Panc1 (cell line): ENCODE measurements around the gene CABCOCO1. TPM values are rescaled to one million over a fixed set of nuclear protein-coding genes. Genes with fewer than 3 reads are reported as not detected.

Experiments
- ATAC-seq: fragments of 200-7000 bp; cut with Tn5 transposase; 2 replicates; pipeline ENCODE4 v1.9.1; 2020; ENCODE audit warnings: mild to moderate bottlenecking, moderate library complexity
- BruUV-seq: library from RNA; stranded (reverse); fragments of 400-500 nt; replicated peaks from 2 replicates; lab custom pipeline; 2021; lab: Mats Ljungman, UMichigan
- CTCF ChIA-PET: fragments of 300-600 bp; sonication (Branson Sonifier 250); formaldehyde crosslinking; loops from one replicate; lab custom pipeline; 2022; ENCODE audit warnings: antibody characterized with exemption; lab: Charles Lee
- POLR2A ChIA-PET: fragments of 300-600 bp; sonication (Branson Sonifier 250); formaldehyde crosslinking; loops from one replicate; lab custom pipeline; 2022; ENCODE audit warnings: antibody characterized with exemption; lab: Charles Lee
- DNase-seq: peaks from one replicate; pipeline ENCODE4 v3.0.0-alpha.2; 2010; ENCODE audit warnings: low read depth, low spot score
- H3K27ac ChIP-seq: 2 replicates; pipeline ENCODE4 v1.5.1; 2011; ENCODE audit warnings: mild to moderate bottlenecking, low read length, inconsistent platforms
- H3K27me3 ChIP-seq: fragments of 200-500 bp; sonication (Bioruptor generic); 2 replicates; pipeline ENCODE4 v1.6.0; 2014; ENCODE audit warnings: low read length, inconsistent platforms; ENCODE audit not compliant: control insufficient read depth, insufficient read depth
- H3K36me3 ChIP-seq: fragments of 200-500 bp; sonication (Bioruptor generic); 2 replicates; pipeline ENCODE4 v1.5.1; 2014; ENCODE audit warnings: inconsistent platforms, mild to moderate bottlenecking, low read length, moderate library complexity; ENCODE audit not compliant: control insufficient read depth, insufficient read depth
- H3K4me1 ChIP-seq: 2 replicates; pipeline ENCODE4 v1.5.1; 2011; ENCODE audit warnings: inconsistent platforms, mild to moderate bottlenecking, low read length, moderate library complexity; ENCODE audit not compliant: control insufficient read depth, insufficient read depth
- H3K4me3 ChIP-seq, 2 experiments: 2 replicates each; pipeline ENCODE4 v1.5.1; 2011 to 2012; ENCODE audit warnings: low read depth in 2 of 2, low read length in 2 of 2, mild to moderate bottlenecking in 2 of 2, inconsistent platforms in 1 of 2, moderate library complexity in 1 of 2
- H3K9me3 ChIP-seq: fragments of 200-500 bp; sonication (Bioruptor generic); 2 replicates; pipeline ENCODE4 v1.5.1; 2014; ENCODE audit warnings: low read depth, mild to moderate bottlenecking, inconsistent platforms, low read length, moderate library complexity; ENCODE audit not compliant: control insufficient read depth, insufficient read depth
- POLR2AphosphoS5 ChIP-seq: IDR thresholded peaks from 2 replicates; pipeline ENCODE4 v1.6.1; 2012; ENCODE audit warnings: mild to moderate bottlenecking, low read depth, low read length, moderate library complexity
- SIN3A ChIP-seq: IDR thresholded peaks from 2 replicates; pipeline ENCODE4 v1.6.1; 2012; ENCODE audit warnings: low read depth, mild to moderate bottlenecking, low read length, moderate library complexity, borderline replicate concordance; ENCODE audit not compliant: insufficient read depth
- TCF7L2 ChIP-seq: IDR thresholded peaks from 2 replicates; pipeline ENCODE4 v1.6.1; 2011; ENCODE audit warnings: mild to moderate bottlenecking, low read depth, low read length, inconsistent platforms
- in situ Hi-C: cut with HindIII; loops from 2 replicates; pipeline ENCODE4 v1.10.0; 2016; ENCODE audit warnings: low sequenced_read_pairs, low pct_unique_long_range_greater_than_20kb
- intact Hi-C: fragments of 100-400 bp; cut with micrococcal nuclease; formaldehyde crosslinking; loops from one replicate; pipeline ENCODE4 v1.10.0; 2022; ENCODE audit not compliant: unreplicated experiment
- total RNA-seq: library from RNA; stranded (reverse); gene quantifications from one replicate; pipeline ENCODE4 v1.2.1, GENCODE V29; 2021; ENCODE audit not compliant: unreplicated experiment
- TF ChIP-seq, protein P1 (sequence below), 2 experiments: IDR thresholded peaks; 2 replicates each; pipeline ENCODE4 v1.6.1; 2011 to 2012; ENCODE audit warnings: low read depth in 2 of 2, control low read depth in 1 of 2, low read length in 1 of 2, mild to moderate bottlenecking in 1 of 2, moderate library complexity in 1 of 2; ENCODE audit not compliant: insufficient read depth in 1 of 2
- TF ChIP-seq, protein P2 (sequence below): fragments of 450-650 bp; IDR thresholded peaks from 2 replicates; pipeline ENCODE4 v1.5.1; 2017; ENCODE audit warnings: mild to moderate bottlenecking

The CABCOCO1 gene
- total RNA-seq, 1 experiment from 2014 or later: 4.0 TPM

DNA sequence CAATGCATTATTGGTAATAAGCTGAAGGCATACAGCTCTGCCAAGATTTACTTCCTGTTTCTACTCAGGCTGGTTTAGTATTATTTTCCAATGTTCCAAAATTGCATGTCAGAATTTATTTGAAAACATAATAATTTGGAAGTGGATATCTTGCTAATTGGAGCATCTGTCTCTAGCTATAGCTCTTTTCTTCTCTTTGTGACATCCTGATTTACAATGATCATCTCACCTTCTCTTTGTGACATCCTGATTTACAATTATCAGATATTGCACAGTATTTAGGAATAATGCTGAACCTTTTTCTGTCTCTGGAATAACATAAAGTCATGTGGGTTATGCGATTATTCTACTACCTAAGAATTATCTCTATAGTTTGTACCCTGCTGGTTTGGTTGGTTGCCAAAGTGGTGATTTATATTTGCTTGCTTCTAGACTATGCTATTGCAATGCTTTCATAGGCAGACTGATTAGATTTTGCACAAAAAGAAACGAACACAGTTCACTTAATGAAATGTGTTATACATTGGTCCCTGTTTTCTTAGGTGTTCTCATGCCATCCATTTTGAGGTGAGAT, 44.3 kb upstream of the CABCOCO1 start:
- BruUV-seq: no TSS peak
- ATAC-seq: no peak
- no peaks in the 10 kb centered on the region for H3K36me3 ChIP-seq
- no peak overlapping the region for H3K4me3 ChIP-seq
- in situ Hi-C loops: no loop called here
- TF ChIP-seq SIN3A: no peak
- TF ChIP-seq, protein P1, sequence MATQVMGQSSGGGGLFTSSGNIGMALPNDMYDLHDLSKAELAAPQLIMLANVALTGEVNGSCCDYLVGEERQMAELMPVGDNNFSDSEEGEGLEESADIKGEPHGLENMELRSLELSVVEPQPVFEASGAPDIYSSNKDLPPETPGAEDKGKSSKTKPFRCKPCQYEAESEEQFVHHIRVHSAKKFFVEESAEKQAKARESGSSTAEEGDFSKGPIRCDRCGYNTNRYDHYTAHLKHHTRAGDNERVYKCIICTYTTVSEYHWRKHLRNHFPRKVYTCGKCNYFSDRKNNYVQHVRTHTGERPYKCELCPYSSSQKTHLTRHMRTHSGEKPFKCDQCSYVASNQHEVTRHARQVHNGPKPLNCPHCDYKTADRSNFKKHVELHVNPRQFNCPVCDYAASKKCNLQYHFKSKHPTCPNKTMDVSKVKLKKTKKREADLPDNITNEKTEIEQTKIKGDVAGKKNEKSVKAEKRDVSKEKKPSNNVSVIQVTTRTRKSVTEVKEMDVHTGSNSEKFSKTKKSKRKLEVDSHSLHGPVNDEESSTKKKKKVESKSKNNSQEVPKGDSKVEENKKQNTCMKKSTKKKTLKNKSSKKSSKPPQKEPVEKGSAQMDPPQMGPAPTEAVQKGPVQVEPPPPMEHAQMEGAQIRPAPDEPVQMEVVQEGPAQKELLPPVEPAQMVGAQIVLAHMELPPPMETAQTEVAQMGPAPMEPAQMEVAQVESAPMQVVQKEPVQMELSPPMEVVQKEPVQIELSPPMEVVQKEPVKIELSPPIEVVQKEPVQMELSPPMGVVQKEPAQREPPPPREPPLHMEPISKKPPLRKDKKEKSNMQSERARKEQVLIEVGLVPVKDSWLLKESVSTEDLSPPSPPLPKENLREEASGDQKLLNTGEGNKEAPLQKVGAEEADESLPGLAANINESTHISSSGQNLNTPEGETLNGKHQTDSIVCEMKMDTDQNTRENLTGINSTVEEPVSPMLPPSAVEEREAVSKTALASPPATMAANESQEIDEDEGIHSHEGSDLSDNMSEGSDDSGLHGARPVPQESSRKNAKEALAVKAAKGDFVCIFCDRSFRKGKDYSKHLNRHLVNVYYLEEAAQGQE (IDR thresholded peaks at IDR 0.05; ENCODE audit: insufficient read depth in 1 of 2, low read depth in 2 of 2, low read length in 1 of 2): no peak
- TF ChIP-seq TCF7L2: no peak
- TF ChIP-seq, protein P2, sequence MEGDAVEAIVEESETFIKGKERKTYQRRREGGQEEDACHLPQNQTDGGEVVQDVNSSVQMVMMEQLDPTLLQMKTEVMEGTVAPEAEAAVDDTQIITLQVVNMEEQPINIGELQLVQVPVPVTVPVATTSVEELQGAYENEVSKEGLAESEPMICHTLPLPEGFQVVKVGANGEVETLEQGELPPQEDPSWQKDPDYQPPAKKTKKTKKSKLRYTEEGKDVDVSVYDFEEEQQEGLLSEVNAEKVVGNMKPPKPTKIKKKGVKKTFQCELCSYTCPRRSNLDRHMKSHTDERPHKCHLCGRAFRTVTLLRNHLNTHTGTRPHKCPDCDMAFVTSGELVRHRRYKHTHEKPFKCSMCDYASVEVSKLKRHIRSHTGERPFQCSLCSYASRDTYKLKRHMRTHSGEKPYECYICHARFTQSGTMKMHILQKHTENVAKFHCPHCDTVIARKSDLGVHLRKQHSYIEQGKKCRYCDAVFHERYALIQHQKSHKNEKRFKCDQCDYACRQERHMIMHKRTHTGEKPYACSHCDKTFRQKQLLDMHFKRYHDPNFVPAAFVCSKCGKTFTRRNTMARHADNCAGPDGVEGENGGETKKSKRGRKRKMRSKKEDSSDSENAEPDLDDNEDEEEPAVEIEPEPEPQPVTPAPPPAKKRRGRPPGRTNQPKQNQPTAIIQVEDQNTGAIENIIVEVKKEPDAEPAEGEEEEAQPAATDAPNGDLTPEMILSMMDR: no peak
- TF ChIP-seq POLR2AphosphoS5: no peak
- H3K9me3 ChIP-seq: no peaks in the 10 kb centered on the region
- H3K4me1 ChIP-seq: peaks cover 6% of the 10 kb centered on the region; the same call in 1 of the 2 replicates
- CTCF ChIA-PET: no interaction called here
- intact Hi-C loops: no loop called here
- no peak for DNase-seq
- no peaks in the 10 kb centered on the region for H3K27me3 ChIP-seq
- POLR2A ChIA-PET: no interaction called here
- no peak overlapping the region for H3K27ac ChIP-seq

DNA sequence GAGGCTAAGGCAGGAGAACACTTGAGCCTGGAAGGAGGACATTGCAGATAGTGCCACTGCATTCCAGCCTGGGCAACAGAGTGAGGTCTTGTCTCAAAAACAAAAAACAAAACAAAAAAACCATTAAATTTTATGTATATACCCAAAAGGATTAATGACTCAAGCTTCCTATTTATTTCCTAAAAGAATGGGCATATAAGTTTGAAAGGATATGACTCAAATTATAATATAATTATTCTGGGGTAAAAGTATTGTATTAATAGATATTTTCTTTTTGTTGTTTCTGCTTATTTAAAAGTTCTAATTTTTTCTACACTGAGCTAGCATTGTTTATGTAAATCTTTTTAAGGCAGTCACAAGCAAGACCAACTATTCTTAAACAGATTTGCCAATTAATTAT, 42.2 kb upstream of the CABCOCO1 start:
- Histone ChIP-seq H3K27ac (no peak overlapping the region), H3K4me3 (no peak overlapping the region), H3K36me3 (no peaks in the 10 kb centered on the region), H3K27me3 (no peaks in the 10 kb centered on the region), H3K9me3 (no peaks in the 10 kb centered on the region), H3K4me1 (peaks cover 9% of the 10 kb centered on the region; the same call in 1 of the 2 replicates)
- TF ChIP-seq, protein P1 (IDR thresholded peaks at IDR 0.05; ENCODE audit: insufficient read depth in 1 of 2, low read depth in 2 of 2, low read length in 1 of 2): no peak
- TF ChIP-seq SIN3A: no peak
- no peak for TF ChIP-seq TCF7L2
- TF ChIP-seq POLR2AphosphoS5: no peak
- TF ChIP-seq, protein P2: no peak
- CTCF ChIA-PET: no interaction called here
- ATAC-seq (no peak), DNase-seq (no peak)
- in situ Hi-C loops: no loop called here
- intact Hi-C loops: no loop called here
- POLR2A ChIA-PET: no interaction called here
- no TSS peak for BruUV-seq
